ENCODE data around the gene CDRT4. TPM values are rescaled to one million over a fixed set of nuclear protein-coding genes. Genes with fewer than 3 reads are reported as not detected.

The CDRT4 gene
- total and polyA plus RNA-seq, 2 experiments from 2014 or later: 6.5 to 13.0 TPM

DNA sequence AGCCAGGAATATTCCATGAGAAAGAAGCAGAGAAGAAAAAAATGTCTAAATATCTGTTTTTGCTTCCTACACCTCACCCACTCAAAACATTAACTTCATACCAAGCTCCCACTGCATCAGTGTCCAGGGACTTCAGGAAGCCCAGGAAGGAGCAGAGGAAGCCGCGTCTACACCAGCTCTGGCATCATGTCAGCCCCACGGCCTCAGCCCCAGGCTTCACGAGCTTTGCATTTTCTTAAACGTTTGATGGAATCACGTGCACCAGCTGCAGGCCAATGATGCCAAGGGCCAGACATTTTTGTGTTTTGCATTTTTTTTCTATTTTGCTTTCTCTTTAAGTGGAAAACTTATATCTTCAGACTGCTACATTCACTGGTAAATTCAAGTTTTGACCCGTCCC, 48.6 kb downstream of the CDRT4 start:
- Histone ChIP-seq H3K4me3 (no peak overlapping the region), H3K79me2 (replicated peaks; ENCODE audit: insufficient read depth) (no peaks in the 10 kb centered on the region), H3K9me2 (ENCODE audit: insufficient read depth) (no peaks in the 10 kb centered on the region), H3K4me1 (ENCODE audit: insufficient read depth) (no peaks in the 10 kb centered on the region), H3K27me3 (ENCODE audit: insufficient read depth) (no peaks in the 10 kb centered on the region), H4K20me1 (replicated peaks; ENCODE audit: insufficient read depth) (no peaks in the 10 kb centered on the region), H3K36me3 (ENCODE audit: insufficient read depth) (no peaks in the 10 kb centered on the region), H2AFZ (no peak overlapping the region), H3K4me2 (no peak overlapping the region), H3F3A (replicated peaks; ENCODE audit: low read depth) (no peaks in the 10 kb centered on the region), H3K27ac (ENCODE audit: low read depth) (no peak overlapping the region)
- no peaks in the 10 kb centered on the region; the same call in 2 of the 3 replicates for H3K36me3 Mint-ChIP-seq (ENCODE audit: low read depth)
- no peak overlapping the region for H3K27ac Mint-ChIP-seq
- H3K9me3 Mint-ChIP-seq: no peaks in the 10 kb centered on the region; the same call in 2 of the 3 replicates
- ATAC-seq: no peak
- no peak overlapping the region for H3K4me3 Mint-ChIP-seq
- TF ChIP-seq CTCF (conservative IDR thresholded peaks at IDR 0.05; ENCODE audit: low read depth in 2 of 2): no peak
- TF ChIP-seq REST (IDR thresholded peaks at IDR 0.05; ENCODE audit: unreplicated experiment): no peak
- TF ChIP-seq ZNF114 (CRISPR knock-in tag; IDR thresholded peaks at IDR 0.05): no peak
- no peak for TF ChIP-seq EZH2 (IDR thresholded peaks at IDR 0.05; ENCODE audit: low read depth, unreplicated experiment)
- TF ChIP-seq, protein P1, sequence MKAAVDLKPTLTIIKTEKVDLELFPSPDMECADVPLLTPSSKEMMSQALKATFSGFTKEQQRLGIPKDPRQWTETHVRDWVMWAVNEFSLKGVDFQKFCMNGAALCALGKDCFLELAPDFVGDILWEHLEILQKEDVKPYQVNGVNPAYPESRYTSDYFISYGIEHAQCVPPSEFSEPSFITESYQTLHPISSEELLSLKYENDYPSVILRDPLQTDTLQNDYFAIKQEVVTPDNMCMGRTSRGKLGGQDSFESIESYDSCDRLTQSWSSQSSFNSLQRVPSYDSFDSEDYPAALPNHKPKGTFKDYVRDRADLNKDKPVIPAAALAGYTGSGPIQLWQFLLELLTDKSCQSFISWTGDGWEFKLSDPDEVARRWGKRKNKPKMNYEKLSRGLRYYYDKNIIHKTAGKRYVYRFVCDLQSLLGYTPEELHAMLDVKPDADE (IDR thresholded peaks at IDR 0.05): no peak
- no peak for TF ChIP-seq ZNF462 (CRISPR knock-in tag; IDR thresholded peaks at IDR 0.05)
- no peak for TF ChIP-seq STAT1 (IDR thresholded peaks at IDR 0.05; ENCODE audit: unreplicated experiment)
- no peak for TF ChIP-seq JUNB (IDR thresholded peaks at IDR 0.05; ENCODE audit: unreplicated experiment)
- no peak for TF ChIP-seq POLR2AphosphoS5 (IDR thresholded peaks at IDR 0.05; ENCODE audit: low read depth)
- no peak for TF ChIP-seq NANOG (IDR thresholded peaks at IDR 0.05; ENCODE audit: borderline replicate concordance)
- TF ChIP-seq CREB1 (CRISPR knock-in tag; IDR thresholded peaks at IDR 0.05; ENCODE audit: low read depth): no peak
- TF ChIP-seq EZH2phosphoT487 (IDR thresholded peaks at IDR 0.05; ENCODE audit: unreplicated experiment): no peak
- TF ChIP-seq ZNF331 (CRISPR knock-in tag; IDR thresholded peaks at IDR 0.05; ENCODE audit: low read depth): no peak
- peaks cover 3% of the 10 kb centered on the region for H3K27me3 Mint-ChIP-seq (ENCODE audit: insufficient read depth, low read depth, poor library complexity)
- peaks cover 5% of the 10 kb centered on the region; the same call in 2 of the 3 replicates for H3K4me1 Mint-ChIP-seq
- no peak for DNase-seq (ENCODE audit: low spot score)

Data from GM23338 (cell line).